CD4-positive, alpha-beta T cell treated with Interferon alpha-2 for 1 hour (primary cell): ENCODE results near the gene BRI3BP.
A peak's percentile ranks its signal among the peaks of the same experiment; 100 is the strongest.
"Not testable (repeated sequence)": the region's sequence is repeated elsewhere in the genome, so short reads cannot be mapped to it uniquely, and the experiment has no call there.

Source experiments
- DNase-seq, 2 donors: peaks; one replicate each; pipeline ENCODE4 v3.0.0-alpha.2; 2020 to 2022

The BRI3BP gene

GRCh38 chr12:124975276-124975675 lies 18.2 kb upstream of the BRI3BP start:
- no peak for DNase-seq

DNA sequence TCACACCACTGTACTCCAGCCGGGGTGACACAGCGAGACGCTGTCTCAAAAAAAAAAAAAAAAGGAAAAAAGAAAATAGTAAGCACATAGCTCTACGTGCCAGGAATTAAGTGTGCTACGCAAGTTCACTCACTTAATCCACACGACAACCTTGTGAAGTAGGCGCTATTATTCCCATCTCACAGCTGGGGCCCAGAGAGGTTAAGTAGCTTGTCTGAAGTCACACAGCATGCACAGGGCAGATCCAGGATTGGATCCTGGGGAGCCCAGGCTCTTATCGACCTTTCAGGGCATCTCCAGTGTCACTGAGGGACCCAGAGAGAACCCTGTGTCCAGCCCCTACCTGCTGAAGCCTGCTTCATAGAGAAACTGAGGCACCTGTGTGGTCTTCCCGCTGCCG lies 16.4 kb upstream of the BRI3BP start:
- DNase-seq, result no peak

GRCh38 chr12:124979568-124979967 lies 13.9 kb upstream of the BRI3BP start:
- no peak for DNase-seq

DNA sequence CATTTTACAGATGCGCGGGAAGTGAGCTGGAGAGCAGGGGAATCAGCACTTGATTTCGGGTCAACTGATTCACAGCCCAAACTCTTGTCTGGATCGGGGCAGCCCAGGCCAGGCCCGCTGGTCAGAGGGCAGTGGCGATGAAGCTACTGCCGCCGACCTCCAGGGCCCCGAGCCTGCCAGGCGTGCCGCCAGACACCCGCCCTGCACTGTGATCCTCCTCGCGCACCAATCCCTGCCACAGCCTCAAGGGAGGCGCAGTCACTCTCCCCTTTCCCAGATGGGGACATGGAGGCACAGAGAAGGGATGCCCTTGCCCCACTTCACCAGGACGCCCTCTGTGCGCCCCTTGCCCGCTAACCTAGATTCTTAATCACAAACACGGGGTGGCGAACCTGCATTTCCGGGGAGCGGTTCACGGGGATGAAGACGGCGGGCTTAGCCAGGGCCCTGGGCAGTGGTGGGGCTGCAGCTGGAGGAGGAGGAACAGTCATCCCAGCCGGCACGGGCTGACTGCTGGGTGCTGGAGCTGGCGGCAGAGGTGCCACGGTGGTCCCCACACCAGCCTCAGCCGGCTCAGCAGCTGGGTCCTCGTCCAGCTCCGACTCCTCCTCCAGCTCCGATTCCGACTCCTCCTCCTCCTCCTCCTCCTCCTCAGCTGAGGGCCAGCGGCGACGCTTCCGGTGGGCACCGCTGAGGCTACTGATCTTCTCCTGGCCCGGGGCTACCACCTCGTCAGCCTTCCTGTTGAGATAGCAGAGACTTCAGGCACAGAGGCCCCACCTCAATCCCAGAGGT lies 13.2 kb upstream of the BRI3BP start:
- DNase-seq, result no peak

GRCh38 chr12:124986876-124987275 lies 6.6 kb upstream of the BRI3BP start:
- not testable (repeated sequence) for DNase-seq

GRCh38 chr12:124992874-124993625 lies 395 bp upstream of the BRI3BP start:
- DNase-seq, result peak; percentile 85 to 91

DNA sequence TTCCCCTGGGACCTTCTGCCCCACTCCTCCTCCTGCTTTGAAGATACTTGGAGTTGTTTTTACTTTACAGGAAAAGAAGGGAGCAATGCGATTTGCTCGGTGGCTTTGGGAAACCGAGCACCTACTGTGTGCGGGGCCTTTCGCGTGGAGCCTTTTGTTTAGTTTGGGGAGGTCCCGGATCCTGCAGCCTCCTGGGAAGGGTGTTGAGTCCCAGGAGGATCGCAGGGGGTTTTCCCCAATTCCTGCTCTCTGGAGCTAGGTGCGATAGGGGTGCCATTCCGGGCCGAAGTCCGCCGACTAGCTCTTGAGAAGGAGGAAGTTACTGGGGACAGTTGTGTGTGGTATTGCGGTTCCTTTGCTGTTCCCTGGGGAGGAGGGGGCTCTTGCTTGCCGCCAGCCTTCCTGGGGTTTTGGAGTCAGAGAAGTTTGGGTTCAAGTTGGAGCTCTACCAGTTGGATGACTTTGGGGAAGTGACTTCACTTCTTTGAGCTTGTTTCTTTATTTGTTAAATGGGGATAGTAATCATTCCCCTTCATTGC lies 1.1 kb downstream of the BRI3BP start:
- DNase-seq, result peak in 1 of 2 donors; percentile 30

GRCh38 chr12:124995200-124995961 lies 1.9 kb downstream of the BRI3BP start:
- DNase-seq, result no peak

GRCh38 chr12:124998705-124999104 lies 5.3 kb downstream of the BRI3BP start:
- DNase-seq, result no peak

GRCh38 chr12:125001636-125002035 lies 8.2 kb downstream of the BRI3BP start:
- DNase-seq, result no peak

GRCh38 chr12:125003021-125003420 lies 9.6 kb downstream of the BRI3BP start:
- DNase-seq, result no peak

- DNase-seq, result no peak
Measured at GRCh38 chr12:125004621-125005020, 11.2 kb downstream of the BRI3BP start.

DNA sequence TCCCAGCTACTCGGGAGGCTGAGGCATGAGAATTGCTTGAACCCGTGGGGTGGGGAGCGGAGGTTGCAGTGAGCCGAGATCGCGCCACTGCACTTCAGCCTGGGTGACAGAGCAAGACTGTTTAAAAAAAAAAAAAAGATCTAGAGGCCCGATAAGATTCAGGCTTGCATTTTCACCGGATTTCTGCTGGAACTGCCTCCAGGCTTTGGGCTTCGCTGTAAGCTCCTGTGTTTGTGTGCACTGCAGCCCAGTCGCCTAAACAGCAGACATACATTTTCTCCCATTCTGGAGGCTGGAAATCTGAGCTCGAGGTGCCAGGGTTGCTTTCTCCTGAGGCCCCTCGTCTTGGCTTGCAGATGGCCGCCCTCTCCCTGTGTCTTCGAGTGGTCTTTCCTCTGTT lies 12.2 kb downstream of the BRI3BP start:
- no peak for DNase-seq

DNA sequence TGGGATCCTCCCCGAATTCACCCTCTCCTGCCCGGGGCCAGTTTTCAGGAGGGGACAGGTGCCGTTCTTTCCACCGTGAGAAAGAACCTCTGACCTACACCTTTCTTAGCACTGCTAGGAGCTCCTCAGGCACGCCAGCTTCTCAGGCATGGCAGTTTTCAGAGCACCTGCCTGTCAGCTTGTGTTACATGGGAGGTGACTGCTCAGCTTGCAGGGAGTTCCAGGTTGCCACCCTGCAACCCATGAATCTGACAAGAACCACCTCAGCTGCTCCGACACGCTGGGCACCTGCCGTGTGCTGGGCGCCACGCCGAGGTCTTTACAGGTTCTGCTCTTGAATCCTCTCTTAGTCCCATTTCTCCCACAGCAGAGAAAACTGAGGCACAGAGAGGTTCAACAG lies 12.9 kb downstream of the BRI3BP start:
- DNase-seq, result no peak

DNA sequence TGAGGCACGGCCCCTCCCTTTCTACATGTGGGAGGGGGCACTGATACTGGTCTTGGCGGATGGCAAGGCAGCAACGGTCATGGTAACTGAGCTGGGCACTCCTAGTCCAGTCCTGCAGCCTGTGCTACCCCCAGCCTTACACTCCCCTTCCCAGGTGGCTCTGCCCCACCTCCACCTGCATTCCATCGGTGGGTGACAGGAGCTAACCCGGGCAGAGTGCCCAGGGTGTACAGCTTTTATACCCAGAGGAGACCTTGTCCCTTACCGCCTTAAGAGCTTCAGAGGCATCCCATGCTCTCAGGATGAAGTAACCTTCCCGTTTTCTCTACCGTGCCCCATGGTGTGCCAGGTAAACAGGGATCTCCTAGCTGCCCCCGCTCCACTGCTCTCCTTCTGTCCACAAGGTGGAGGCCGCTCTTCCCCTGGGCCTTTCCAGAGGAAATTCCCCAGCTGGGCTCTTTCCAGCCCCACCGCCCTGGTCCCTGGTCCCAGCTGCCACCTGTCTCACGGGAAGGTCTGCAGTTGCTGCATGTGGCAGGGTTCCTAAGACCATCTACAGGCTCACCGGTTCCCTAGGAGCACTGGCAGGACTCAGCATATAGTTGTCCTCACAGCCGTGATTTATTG lies 20.5 kb downstream of the BRI3BP start:
- no peak for DNase-seq

DNA sequence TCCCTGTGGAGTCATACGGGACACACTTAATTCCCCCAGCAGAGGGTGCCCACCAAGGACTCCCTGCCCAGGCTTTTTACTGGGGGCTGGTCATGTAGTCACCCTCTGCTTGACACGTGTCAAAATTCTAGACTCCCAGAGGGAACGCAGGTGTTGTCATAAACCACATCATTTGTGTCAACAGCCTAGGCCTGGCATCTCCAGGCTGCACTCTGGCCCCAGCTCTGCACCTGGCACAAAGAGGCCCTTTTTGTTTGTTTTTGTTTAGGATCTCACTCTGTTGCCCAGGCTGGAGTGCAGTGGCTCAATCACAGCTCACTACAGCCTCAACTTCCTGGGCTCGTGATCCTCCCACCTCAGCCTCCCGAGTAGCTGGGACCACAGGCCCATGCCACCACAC lies 21.1 kb downstream of the BRI3BP start:
- no peak for DNase-seq

GRCh38 chr12:125015680-125016310 lies 22.4 kb downstream of the BRI3BP start:
- no peak for DNase-seq

DNA sequence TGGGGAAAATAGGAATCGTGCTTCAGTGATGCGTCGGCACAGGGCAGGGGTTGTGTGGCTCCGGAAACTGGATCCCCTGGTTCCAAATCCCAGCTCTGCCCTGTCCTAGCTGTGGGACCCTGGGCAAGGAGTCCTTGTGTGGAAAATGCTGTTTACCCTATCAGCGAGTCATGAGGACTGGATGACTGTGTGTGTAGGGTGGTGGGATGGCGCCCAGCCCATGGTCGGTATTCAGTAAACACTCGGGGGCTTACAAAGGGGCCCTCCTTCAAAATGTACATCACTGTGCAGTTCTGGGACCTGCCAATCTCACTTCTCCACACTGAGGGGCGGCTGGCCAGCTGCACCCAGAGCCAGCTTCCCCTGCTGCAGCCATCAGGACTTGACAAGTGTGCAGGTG lies 24.4 kb downstream of the BRI3BP start:
- no peak for DNase-seq

DNA sequence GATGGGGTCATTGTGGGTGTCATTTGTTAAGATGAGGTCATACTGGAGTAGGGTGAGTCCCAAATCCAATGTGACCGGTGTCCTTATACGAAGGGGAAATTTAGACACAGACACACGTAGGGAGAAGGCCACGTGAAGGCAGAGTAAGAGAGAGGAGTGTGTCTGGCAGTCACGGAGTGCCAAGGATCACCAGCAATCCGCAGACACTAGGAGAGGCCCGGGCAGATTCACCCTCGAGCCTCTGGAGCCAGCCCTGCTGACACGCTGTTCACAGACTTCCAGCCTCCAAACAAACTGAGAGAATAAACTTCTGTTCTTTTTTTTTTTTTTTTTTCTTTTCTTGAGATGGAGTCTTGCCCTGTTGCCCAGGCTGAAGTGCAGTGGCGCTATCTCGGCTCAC lies 24.9 kb downstream of the BRI3BP start:
- no peak for DNase-seq

DNA sequence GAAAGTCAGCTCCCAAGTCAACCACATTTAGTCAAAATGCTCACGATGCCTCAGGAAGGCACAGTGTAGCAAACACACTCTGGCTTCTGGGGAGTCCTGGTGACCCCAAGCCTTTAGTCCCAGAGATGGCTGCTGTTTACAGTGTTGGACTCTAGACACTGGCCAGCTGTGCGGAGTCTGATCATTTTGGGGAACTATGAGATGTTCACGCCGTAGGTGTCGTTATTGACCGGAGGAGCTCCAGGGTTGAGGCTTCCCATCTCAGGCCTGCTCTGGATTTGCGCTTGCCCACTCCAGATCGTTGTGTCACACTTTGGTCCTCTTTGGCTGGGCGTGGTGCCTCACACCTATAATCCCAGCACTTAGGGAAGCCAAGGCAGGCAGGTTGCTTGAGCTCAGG lies 27.7 kb downstream of the BRI3BP start:
- no peak for DNase-seq

- DNase-seq, result no peak
Measured at GRCh38 chr12:125021771-125022170, 28.3 kb downstream of the BRI3BP start.

DNA sequence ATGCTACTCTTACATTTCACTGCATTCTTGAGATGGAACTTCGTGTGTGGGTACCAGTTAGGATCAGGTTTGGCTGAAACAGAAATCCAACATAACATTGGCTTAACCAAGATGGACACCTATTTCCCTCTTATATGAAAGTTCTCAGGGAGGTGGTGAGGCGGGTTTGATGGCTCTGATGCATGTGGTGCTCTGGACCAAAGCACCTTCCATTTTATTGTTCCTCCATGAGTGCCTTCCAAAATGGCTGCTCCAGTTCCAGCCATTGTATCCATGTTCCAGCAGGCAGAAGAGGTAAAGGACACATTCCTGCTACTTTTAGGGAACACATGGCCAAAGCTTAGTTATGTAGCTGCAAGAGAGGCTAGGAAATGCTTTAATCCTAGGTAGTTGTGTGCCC lies 29.6 kb downstream of the BRI3BP start:
- no peak for DNase-seq
